D721Med (cell line): Measurements from ENCODE around the gene NFE2.

Experiments used
- DNase-seq: peaks from one replicate; pipeline ENCODE4 v3.0.0; 2011; ENCODE audit warnings: low spot score; ENCODE audit not compliant: insufficient read length
- FAIRE-seq: peaks from 2 replicates; lab custom pipeline; 2011; peaks lifted over from hg19 to GRCh38; lab: Jason Lieb, UNC
- CTCF ChIP-seq: IDR thresholded peaks from 2 replicates; pipeline ENCODE4 v1.5.1; 2012; ENCODE audit warnings: mild to moderate bottlenecking, control low read depth; ENCODE audit not compliant: insufficient read depth; ENCODE audit errors: missing control alignments

The NFE2 gene

GRCh38 chr12:54280468-54281260 is 20.2 kb downstream of the NFE2 start, which contains the start of gene HNRNPA1:
HNRNPA1 (plus strand) TSS chr12:54280726; CDS start chr12:54280808, 82 bp downstream.
- FAIRE-seq (peak; percentile 80), DNase-seq (no peak)
- no peak for TF ChIP-seq CTCF

- DNase-seq: no peak
- no peak for FAIRE-seq
Measured at GRCh38 chr12:54279632-54280467, 21.0 kb downstream of the NFE2 start, which contains the start of gene CBX5. CBX5 (minus strand) TSS chr12:54280122; CDS start chr12:54257650, 22,472 bp downstream.

GRCh38 chr12:54279227-54279631 is 21.6 kb downstream of the NFE2 start:
- DNase-seq (no peak), FAIRE-seq (no peak)
- TF ChIP-seq CTCF: no peak

More at GRCh38 chr12:54279632-54280467, 21.0 kb downstream of the NFE2 start, which contains the start of gene CBX5:
- no peak for TF ChIP-seq CTCF

GRCh38 chr12:54277823-54278276 is 23.0 kb downstream of the NFE2 start:
- DNase-seq (no peak), FAIRE-seq (no peak)
- TF ChIP-seq CTCF: no peak

GRCh38 chr12:54276368-54276767 is 24.4 kb downstream of the NFE2 start:
- FAIRE-seq: no peak
- DNase-seq: no peak
- no peak for TF ChIP-seq CTCF

GRCh38 chr12:54273981-54274380 is 26.8 kb downstream of the NFE2 start:
- DNase-seq (no peak), FAIRE-seq (no peak)
- TF ChIP-seq CTCF: no peak
